ENCODE data around the gene BRCC3.
"Not testable (repeated sequence)": the region's sequence is repeated elsewhere in the genome, so short reads cannot be mapped to it uniquely, and the experiment has no call there.

- not testable (repeated sequence) for TF ChIP-seq POLR2AphosphoS5 (IDR thresholded peaks at IDR 0.05; ENCODE audit: borderline replicate concordance, low read depth, low read length); EZH2 (IDR thresholded peaks at IDR 0.05); FOXP2 (optimal IDR thresholded peaks at IDR 0.05; ENCODE audit: control extremely low read depth, extremely low read length, insufficient read depth)
Observed at GRCh38 chrX:155148166-155148565, 76.9 kb downstream of the BRCC3 start.
